PFSK-1 (cell line): ENCODE data around the gene PTPRK.

Experiments used
- FOXP2 ChIP-seq: optimal IDR thresholded peaks from 2 replicates; pipeline ENCODE3; 2011; ENCODE audit warnings: borderline replicate concordance, control low read depth, inconsistent platforms; ENCODE audit not compliant: insufficient read depth; ENCODE audit errors: extremely low read length, extremely low read depth
- POLR2AphosphoS5 ChIP-seq: IDR thresholded peaks from 2 replicates; pipeline ENCODE4 v1.6.1; 2012; ENCODE audit warnings: low read depth, mild to moderate bottlenecking, control low read depth, low read length, moderate library complexity
- REST ChIP-seq, 2 experiments: IDR thresholded peaks; 2 replicates each; pipeline versions ENCODE4 v1.6.1 to v1.8.0; 2011 to 2012; ENCODE audit warnings: low read depth in 2 of 2, low read length in 2 of 2, control low read depth in 1 of 2, inconsistent platforms in 1 of 2, mild to moderate bottlenecking in 1 of 2, moderate library complexity in 1 of 2; ENCODE audit not compliant: insufficient read depth in 1 of 2
- SIN3A ChIP-seq: IDR thresholded peaks from 2 replicates; pipeline ENCODE4 v1.6.1; 2012; ENCODE audit warnings: mild to moderate bottlenecking, low read length, moderate library complexity, borderline replicate concordance; ENCODE audit not compliant: insufficient read depth
- TAF1 ChIP-seq: IDR thresholded peaks from 2 replicates; pipeline ENCODE4 v1.6.1; 2012; ENCODE audit warnings: low read length, control low read depth, borderline replicate concordance; ENCODE audit not compliant: insufficient read depth

The PTPRK gene

DNA sequence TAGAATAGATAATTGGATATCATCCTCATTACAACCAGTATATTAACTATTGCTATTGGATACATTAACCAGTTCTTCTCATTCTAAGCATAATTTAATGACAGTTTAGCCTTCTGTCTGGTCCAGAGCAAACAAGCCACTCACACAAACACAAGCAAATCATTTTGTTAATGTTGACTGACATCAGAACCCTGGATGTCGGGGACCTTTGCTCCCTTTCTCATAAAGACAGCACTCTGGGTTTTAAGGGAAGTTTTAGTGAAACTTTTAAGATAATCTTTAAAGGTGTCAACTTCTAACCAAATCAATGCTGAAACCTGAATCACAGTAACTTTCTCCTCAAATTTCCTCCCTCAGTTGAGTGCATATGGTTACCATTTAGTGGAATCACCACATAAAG lies 113.9 kb downstream of the PTPRK start:
- TF ChIP-seq SIN3A: no peak
- TF ChIP-seq POLR2AphosphoS5: no peak
- no peak for TF ChIP-seq TAF1
- no peak for TF ChIP-seq REST (IDR thresholded peaks at IDR 0.05; ENCODE audit: insufficient read depth in 1 of 2, low read depth in 2 of 2, low read length in 2 of 2)
- TF ChIP-seq FOXP2: no peak

DNA sequence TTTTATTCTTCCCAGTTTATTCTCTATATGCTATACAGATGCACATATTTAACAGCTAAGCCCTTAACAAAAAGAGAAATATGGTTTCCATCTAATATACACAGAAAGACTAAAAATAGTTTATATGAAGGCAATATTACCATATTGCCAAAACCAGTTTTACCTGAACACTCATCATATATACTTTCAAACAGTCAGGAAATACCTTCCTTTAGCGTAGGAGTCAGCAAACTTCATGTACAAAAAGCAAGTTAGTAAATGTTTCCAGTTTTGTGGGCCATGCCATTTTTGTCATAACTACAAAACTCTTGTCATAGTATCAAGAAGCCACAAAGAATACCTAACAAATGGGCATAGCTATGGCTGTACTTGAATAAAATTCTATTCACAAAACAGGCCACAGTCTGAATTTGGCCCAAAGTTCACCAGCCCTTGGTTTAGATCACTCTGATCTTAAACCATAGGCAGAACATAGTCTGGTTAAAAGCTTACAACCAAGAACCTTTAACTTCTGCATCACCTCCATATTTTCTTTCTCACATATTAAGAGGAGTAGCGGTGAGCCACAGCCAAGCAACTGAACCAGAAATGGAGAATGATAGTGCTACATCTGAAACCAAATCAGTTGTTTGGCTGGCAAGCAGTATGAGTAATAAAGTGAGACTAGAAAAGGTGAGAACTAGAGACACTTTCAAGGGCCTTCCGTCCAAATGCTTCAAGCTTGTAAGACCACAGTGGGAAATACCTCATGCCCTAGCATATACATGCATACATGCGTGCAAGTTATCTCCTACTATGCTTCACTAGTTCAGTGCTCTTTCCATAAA lies 116.6 kb downstream of the PTPRK start:
- TF ChIP-seq TAF1 (no peak), FOXP2 (no peak), REST (IDR thresholded peaks at IDR 0.05; ENCODE audit: insufficient read depth in 1 of 2, low read depth in 2 of 2, low read length in 2 of 2) (no peak), SIN3A (no peak), POLR2AphosphoS5 (no peak)

GRCh38 chr6:128400875-128401274 lies 119.5 kb downstream of the PTPRK start:
- TF ChIP-seq SIN3A (no peak), REST (IDR thresholded peaks at IDR 0.05; ENCODE audit: insufficient read depth in 1 of 2, low read depth in 2 of 2, low read length in 2 of 2) (no peak), POLR2AphosphoS5 (no peak), TAF1 (no peak), FOXP2 (no peak)

DNA sequence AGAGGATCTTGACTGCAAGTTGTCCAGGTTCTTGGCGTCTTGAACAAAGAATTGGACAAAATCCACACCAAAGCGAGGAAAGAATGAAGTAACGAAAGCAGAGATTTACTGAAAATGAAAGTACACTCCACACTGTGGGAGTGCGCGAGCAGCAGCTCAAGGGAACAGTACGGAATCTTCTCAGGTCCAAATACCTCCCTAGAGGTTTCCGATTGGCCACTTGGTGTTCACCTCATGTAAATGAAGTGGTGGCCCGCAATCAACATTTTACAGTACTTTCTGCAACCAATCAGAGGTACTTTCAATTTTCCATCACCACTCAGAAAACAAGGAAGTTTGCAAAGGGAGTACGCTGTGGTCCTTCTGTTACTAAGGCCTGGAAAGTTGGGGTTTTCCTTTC lies 122.4 kb downstream of the PTPRK start:
- TF ChIP-seq TAF1 (no peak), SIN3A (no peak), REST (IDR thresholded peaks at IDR 0.05; ENCODE audit: insufficient read depth in 1 of 2, low read depth in 2 of 2, low read length in 2 of 2) (no peak), FOXP2 (no peak), POLR2AphosphoS5 (no peak)

DNA sequence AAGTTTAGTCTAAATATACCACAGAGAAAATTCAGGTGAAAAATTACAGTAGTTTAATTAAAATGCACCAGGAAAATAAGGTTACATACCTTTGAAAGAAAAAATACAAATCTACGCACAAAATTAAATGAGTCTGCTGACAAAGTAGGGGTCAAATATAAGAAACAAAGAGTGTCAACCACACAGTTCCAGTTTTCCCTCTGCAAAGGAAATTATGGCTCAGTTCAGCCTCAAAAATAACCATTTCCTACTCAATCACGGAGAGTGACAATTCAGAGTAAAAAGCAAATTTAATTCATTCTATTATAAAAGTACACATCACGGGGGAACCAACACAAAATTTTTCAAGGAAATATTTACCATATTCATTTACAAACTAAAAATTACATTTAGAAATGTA lies 124.8 kb downstream of the PTPRK start:
- TF ChIP-seq SIN3A: no peak
- no peak for TF ChIP-seq POLR2AphosphoS5
- no peak for TF ChIP-seq FOXP2
- no peak for TF ChIP-seq TAF1
- TF ChIP-seq REST (IDR thresholded peaks at IDR 0.05; ENCODE audit: insufficient read depth in 1 of 2, low read depth in 2 of 2, low read length in 2 of 2): no peak
